Astrocyte of the cerebellum (primary cell): Measurements from ENCODE around the gene TMEM192.
A peak's percentile ranks its signal among the peaks of the same experiment; 100 is the strongest.
"Not testable (repeated sequence)": the region's sequence is repeated elsewhere in the genome, so short reads cannot be mapped to it uniquely, and the experiment has no call there.

Experiments used
- DNase-seq: peaks from one replicate; pipeline ENCODE4 v3.0.0-alpha.2; 2011; ENCODE audit warnings: low read depth
- H3K4me3 ChIP-seq: 2 replicates; pipeline ENCODE4 v1.5.1; 2011; ENCODE audit warnings: mild to moderate bottlenecking, low read depth, low read length, moderate library complexity
- in situ Hi-C: cut with HindIII; loops from 2 replicates; pipeline ENCODE4 v1.10.0; 2017; ENCODE audit warnings: low sequenced_read_pairs
- TF ChIP-seq, protein P1 (sequence below): IDR thresholded peaks from 2 replicates; pipeline ENCODE4 v1.5.1; 2012; ENCODE audit warnings: low read length, low read depth, moderate library complexity, mild to moderate bottlenecking; ENCODE audit errors: missing control alignments

The TMEM192 gene

DNA sequence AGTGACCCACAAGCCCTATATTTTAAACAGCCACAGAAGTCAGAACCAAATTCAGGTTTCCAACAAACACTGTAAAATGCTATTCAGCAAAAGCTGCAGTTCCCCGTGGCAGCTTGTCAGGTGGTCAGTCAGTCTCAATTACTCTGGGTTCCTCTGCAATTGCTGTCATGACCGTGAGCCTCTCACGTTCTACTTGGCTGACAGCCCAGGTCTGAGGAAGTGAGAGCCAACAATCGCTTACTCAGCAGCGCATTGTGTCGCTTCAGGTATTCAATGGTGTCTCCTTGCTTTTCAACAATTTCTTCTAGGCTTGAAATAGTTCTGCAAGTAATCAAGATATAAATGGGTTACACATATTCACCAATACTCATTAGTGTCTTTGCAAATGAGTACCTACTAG, 33.2 kb downstream of the TMEM192 start:
- in situ Hi-C loops = no loop called here
- TF ChIP-seq, protein P1, sequence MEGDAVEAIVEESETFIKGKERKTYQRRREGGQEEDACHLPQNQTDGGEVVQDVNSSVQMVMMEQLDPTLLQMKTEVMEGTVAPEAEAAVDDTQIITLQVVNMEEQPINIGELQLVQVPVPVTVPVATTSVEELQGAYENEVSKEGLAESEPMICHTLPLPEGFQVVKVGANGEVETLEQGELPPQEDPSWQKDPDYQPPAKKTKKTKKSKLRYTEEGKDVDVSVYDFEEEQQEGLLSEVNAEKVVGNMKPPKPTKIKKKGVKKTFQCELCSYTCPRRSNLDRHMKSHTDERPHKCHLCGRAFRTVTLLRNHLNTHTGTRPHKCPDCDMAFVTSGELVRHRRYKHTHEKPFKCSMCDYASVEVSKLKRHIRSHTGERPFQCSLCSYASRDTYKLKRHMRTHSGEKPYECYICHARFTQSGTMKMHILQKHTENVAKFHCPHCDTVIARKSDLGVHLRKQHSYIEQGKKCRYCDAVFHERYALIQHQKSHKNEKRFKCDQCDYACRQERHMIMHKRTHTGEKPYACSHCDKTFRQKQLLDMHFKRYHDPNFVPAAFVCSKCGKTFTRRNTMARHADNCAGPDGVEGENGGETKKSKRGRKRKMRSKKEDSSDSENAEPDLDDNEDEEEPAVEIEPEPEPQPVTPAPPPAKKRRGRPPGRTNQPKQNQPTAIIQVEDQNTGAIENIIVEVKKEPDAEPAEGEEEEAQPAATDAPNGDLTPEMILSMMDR = no peak

DNA sequence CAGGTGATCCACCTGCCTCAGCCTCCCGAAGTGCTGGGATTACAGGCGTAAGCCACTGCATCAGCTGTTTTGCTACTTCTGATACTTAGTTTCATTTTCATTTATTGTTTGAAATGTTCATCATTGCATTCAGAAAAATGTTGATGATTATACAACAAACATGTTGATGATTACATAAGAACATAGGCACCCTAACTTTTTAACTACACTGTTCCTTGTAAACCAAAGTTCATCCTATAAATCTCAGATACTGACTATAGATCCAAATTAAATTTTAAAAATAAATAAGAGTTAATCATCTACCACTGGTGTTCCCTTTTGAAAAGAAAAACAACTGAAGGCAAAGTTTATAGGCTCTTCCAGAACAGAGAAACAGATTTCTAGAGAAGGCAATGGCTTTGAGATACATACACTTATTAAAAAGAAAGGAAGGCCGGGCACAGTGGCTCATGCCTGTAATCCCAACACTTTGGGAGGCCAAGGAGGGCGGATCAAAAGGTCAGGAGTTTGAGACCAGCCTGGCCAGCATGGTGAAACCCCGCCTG, 35.6 kb downstream of the TMEM192 start:
- DNase-seq = no peak
- TF ChIP-seq, protein P1 = no peak
- in situ Hi-C loops = no loop called here
- no peak overlapping the region for H3K4me3 ChIP-seq

More for the DNA sequence above, 33.2 kb downstream of the TMEM192 start:
- DNase-seq = peak; percentile 16
- no peak overlapping the region for H3K4me3 ChIP-seq

DNA sequence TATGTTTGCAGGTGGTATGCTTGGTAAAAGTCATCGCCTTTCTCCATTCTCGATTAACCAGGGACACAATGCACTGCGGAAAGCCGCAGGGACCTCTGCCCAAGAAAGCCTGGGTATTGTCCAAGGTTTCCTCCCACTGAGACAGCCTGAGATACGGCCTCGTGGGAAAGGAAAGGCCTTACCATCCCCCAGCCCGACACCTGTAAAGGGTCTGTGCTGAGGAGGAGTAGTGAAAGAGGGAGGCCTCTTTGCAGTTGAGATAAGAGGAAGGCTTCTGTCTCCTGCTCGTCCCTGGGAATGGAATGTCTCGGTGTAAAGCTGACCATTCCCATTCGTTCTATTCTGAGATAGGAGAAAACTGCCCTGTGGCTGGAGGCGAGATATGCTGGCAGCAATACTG, 39.3 kb downstream of the TMEM192 start:
- DNase-seq, H3K4me3 ChIP-seq, in situ Hi-C loops: not testable (repeated sequence)

DNA sequence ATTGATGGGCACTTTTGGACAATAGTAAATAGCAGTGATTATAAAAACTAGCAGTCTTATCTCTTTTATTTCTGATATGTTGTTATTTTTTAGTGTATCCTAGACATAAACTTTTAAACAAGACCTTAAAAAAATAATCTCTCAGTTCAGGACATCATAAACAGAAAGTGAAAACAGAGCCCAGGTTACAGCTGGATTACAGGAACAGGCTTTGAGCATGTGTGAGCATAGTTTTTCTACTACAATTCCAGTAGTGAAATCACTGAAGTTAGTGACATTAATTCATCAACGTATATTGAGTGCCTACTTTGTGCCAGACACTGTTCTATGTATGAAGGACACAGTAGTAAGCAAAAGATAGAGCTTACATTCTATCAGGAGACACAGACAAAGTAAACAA, 42.1 kb downstream of the TMEM192 start:
- in situ Hi-C loops = no loop called here
- DNase-seq = no peak
- no peak overlapping the region for H3K4me3 ChIP-seq
- TF ChIP-seq, protein P1 = no peak

DNA sequence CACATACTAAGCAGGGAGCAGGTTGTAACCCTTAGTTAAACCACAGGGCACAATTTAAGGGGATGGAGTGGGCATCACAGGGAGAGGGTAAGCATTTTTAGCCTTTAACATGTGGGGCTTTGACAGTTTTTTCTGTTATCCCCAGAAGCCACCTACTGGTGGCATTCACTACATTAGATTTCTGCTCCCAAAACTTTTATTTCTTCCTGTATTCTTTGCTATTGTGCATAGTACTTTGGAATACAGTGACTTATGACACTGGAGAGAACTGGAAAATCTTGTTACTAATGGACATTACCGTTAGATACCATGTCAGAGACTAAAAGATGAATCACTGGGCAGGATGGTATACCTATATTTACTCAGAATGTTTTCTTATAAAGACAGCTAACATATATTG, 51.7 kb downstream of the TMEM192 start:
- TF ChIP-seq, protein P1 = peak; percentile 37
- in situ Hi-C loops = no loop called here
- DNase-seq = no peak
- H3K4me3 ChIP-seq = no peak overlapping the region

DNA sequence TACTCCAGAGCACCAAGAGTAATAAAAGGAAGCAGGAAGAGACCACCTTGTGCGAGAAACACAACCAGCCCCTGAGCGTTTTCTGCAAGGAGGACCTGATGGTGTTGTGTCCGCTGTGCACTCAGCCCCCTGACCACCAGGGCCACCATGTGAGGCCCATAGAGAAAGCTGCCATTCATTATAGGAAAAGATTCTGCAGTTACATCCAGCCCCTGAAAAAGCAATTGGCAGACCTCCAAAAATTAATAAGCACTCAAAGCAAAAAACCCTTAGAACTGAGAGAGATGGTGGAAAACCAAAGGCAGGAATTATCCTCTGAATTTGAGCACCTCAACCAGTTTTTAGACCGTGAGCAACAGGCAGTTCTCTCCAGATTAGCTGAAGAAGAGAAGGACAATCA, 53.3 kb downstream of the TMEM192 start:
- in situ Hi-C loops = no loop called here
- TF ChIP-seq, protein P1 = no peak

DNA sequence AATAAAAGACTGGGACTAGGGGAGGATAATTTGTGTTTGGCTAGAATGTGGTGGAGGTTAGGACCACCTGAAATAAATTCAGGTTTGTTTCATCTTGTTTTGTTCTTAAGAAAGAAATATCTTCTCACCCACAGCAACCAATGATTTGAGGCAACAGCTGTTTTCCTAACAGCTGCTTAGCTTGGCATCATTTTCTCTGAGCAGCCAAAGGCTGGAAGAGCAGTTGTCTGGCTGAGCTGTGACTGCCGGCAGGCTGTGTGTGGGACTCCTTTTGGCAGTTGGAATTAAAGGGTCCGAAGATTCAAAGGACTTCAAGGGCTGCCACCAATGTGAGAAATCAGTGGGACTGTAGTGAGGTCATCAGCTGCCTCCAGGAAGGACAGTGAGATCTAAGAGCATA, 54.0 kb downstream of the TMEM192 start:
- H3K4me3 ChIP-seq = no peak overlapping the region
- in situ Hi-C loops = no loop called here
- no peak for DNase-seq
- TF ChIP-seq, protein P1 = no peak

More for the DNA sequence above, 53.3 kb downstream of the TMEM192 start:
- no peak overlapping the region for H3K4me3 ChIP-seq
- no peak for DNase-seq
